Stimulated activated CD8-positive, alpha-beta memory T cell treated with anti-CD3 and anti-CD28 coated beads, Interleukin-2, amount 100 ng/mL, for 1 hour (primary cell): Measurements from ENCODE around the gene F12.
"Not testable (repeated sequence)": the region's sequence is repeated elsewhere in the genome, so short reads cannot be mapped to it uniquely, and the experiment has no call there.

Experiments used
- DNase-seq, 2 donors: peaks; one replicate each; pipeline ENCODE4 v3.0.0-alpha.2; 2020; ENCODE audit warnings: low read depth in 2 of 2

The F12 gene

GRCh38 chr5:177369645-177370440 lies 39.5 kb downstream of the F12 start:
- DNase-seq: no peak

GRCh38 chr5:177368869-177369644 lies 40.3 kb downstream of the F12 start:
- DNase-seq: no peak

GRCh38 chr5:177367981-177368868 lies 41.1 kb downstream of the F12 start:
- DNase-seq: no peak

- DNase-seq: no peak
Measured at GRCh38 chr5:177367323-177367848, 42.0 kb downstream of the F12 start.

- no peak for DNase-seq
Measured at GRCh38 chr5:177366528-177367322, 42.6 kb downstream of the F12 start.

- no peak for DNase-seq
Measured at GRCh38 chr5:177365845-177366527, 43.4 kb downstream of the F12 start.

- no peak for DNase-seq
Measured at GRCh38 chr5:177364159-177364962, 45.0 kb downstream of the F12 start.

- no peak for DNase-seq
Measured at GRCh38 chr5:177363565-177363964, 45.8 kb downstream of the F12 start.

- DNase-seq: peak; percentile 34 to 52
Measured at GRCh38 chr5:177362610-177363507, 46.5 kb downstream of the F12 start.

GRCh38 chr5:177362292-177362609 lies 47.1 kb downstream of the F12 start:
- DNase-seq: no peak

- no peak for DNase-seq
Measured at GRCh38 chr5:177361418-177362291, 47.7 kb downstream of the F12 start.

GRCh38 chr5:177360740-177361139 lies 48.6 kb downstream of the F12 start:
- not testable (repeated sequence) for DNase-seq

GRCh38 chr5:177359860-177360259 lies 49.5 kb downstream of the F12 start:
- DNase-seq: no peak

- no peak for DNase-seq
Measured at GRCh38 chr5:177359451-177359851, 49.9 kb downstream of the F12 start.

GRCh38 chr5:177358370-177358819 lies 51.0 kb downstream of the F12 start:
- no peak for DNase-seq

- peak; percentile 28 to 34 for DNase-seq
Measured at GRCh38 chr5:177357459-177358351, 51.7 kb downstream of the F12 start, which contains the start of gene RGS14. Gene RGS14, plus strand, starts transcription at chr5:177357924. Its CDS starts 101 bp downstream, at chr5:177358025.

GRCh38 chr5:177357146-177357458 lies 52.3 kb downstream of the F12 start:
- no peak for DNase-seq
